Stimulated activated CD4-positive, alpha-beta T cell treated with anti-CD3 and anti-CD28 coated beads, Interleukin-12 subunit alpha, Interleukin-12 subunit beta, amount 100 ng/mL, for 24 hours (primary cell): ENCODE measurements around the gene MKI67.
"Not testable (repeated sequence)": the region's sequence is repeated elsewhere in the genome, so short reads cannot be mapped to it uniquely, and the experiment has no call there.

Source experiments
- DNase-seq, 2 experiments: peaks; one replicate each; pipeline ENCODE4 v3.0.0-alpha.2; 2020; ENCODE audit warnings: low read depth in 2 of 2

Gene MKI67

DNA sequence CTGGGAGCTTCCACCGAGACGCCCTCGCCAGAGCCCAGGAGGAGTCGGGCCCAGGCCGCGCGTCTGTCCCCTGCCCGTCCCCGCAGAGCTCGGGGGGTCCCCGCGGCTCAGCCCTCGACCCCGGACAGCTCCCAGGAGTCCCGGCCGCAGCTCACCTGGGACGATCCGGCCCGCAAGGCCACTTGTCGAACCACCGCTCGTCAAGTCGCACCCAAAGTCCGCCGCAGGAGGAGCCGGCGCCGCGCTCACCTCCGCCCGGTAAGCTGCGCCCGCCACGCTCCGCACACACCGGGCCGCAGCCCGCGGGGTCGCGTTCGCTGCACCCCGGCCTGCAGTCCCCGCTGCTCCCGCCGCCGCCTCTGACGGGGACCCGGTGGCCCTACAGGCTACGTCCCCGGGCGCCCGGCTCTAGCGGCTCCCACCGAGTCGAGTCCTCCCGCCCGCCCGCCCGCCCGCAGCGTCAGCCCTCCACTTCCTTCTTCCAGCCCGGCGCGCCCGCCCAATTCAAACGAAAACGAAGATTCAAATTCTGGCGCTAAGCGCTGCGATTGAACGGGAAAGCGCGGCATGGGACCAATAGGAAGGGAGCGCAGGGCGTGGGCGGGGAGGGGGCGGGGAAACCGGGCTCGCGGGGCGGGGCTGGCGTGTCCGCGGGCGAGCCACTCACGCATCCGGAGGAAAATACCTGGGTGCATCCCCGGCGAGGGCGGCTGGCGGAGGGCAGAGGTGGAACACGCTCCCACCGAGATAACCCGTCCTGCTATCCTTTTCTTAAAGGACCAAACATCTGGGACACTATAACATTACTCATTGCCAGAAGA, at the start of gene MKI67:
Gene MKI67 (minus strand): TSS at position 480 of the 821 bp plus-strand sequence. CDS start 756 bp downstream, outside the sequence.
- peak; percentile 77 to 86 for DNase-seq

- no peak for DNase-seq
Measured at GRCh38 chr10:128174581-128175559, 48.6 kb upstream of the MKI67 start.

DNA sequence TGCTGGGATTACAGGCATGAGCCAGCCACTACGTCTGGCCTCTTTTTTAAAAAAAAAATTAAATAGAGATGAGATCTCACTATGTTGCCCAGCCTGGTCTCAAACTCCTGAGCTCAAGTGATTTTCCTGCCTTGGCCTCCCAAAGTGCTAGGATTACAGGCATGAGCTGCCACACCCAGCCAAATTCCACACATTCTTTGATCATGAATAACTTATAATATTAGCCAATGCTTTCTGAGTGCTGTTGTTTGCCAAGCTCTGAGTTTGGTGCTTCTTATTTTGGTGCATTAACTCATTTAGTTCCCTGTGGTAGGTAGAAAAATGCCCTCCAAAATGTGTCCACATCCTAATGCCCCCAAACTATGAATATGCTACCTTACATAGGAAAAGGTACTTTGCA, 47.2 kb upstream of the MKI67 start:
- DNase-seq, result no peak

- no peak for DNase-seq
Measured at GRCh38 chr10:128172756-128173155, 46.5 kb upstream of the MKI67 start.

DNA sequence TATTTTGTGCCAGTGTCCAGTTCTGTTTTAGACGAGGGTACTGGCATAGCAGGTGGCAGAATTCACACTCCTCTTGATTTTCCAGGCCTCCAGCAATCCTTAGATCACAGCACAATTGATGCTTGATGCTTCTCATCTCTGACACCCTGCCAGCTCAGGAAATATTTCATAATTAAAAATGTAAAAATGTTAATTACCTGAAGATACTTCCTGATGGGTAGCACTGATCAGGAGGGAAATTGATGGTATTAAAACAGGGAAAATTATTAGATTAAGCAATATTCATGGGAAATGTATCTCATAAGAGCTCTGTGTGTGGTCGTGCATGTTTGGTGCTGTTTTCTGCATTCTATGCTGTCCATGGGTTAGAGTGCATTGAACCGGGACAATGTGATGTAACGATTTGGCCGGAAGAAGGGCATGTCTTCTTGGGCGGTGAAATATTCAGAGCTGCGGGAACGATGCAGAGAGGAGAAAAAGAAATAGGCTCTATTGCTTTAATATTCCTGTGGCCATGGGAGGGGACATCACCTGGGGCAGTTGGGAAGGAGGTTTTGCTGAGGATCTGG, 43.7 kb upstream of the MKI67 start:
- no peak for DNase-seq

- no peak for DNase-seq
Measured at GRCh38 chr10:128167926-128168520, 41.8 kb upstream of the MKI67 start.

- not testable (repeated sequence) for DNase-seq
Measured at GRCh38 chr10:128167123-128167522, 40.9 kb upstream of the MKI67 start.

- DNase-seq, result no peak
Measured at GRCh38 chr10:128166151-128166550, 39.9 kb upstream of the MKI67 start.

- no peak for DNase-seq
Measured at GRCh38 chr10:128165536-128165935, 39.3 kb upstream of the MKI67 start.

- DNase-seq, result no peak
Measured at GRCh38 chr10:128163701-128164100, 37.5 kb upstream of the MKI67 start.

DNA sequence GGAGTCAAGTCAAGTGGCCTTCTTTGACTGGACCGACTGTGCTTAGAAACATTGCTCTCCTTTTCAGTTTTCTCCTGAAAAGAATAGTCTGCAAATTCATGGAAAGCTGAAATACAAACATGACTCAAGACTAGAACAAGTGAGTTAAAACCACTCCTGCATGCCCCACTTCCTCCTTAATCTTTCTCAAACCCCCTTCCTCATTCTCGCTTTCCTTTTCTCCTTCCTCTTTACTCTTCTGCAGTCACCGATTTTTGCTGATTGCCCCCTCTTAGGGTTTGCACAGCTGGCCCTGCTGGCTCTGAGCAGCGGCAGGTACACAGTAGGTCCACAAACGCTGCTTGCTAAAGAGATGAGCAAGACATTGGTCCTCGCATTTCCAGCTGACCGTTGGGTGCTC, 34.8 kb upstream of the MKI67 start:
- no peak for DNase-seq

DNA sequence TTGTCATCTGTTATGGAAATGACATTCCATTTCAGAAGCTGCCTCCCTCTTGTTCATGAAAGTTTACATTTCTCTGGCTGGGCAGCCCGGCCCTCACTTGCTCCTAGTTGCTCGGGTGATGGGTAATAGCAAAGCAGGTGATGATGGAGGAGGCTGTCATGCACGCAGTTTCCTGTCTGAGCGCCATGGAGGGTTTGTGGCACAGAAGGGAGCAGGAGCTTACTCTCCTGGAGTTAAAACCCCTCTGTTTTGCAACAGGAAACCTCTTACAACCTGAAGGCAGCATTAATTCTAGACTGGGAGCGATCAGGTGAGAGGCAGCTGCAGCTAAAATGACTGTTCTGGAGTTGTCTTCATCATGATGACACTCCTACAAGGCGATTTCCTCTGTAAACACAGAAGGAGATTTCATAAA, 34.1 kb upstream of the MKI67 start:
- DNase-seq, result no peak

- DNase-seq, result no peak
Measured at GRCh38 chr10:128158021-128158795, 32.0 kb upstream of the MKI67 start.

- DNase-seq, result no peak
Measured at GRCh38 chr10:128156999-128157755, 31.0 kb upstream of the MKI67 start.

DNA sequence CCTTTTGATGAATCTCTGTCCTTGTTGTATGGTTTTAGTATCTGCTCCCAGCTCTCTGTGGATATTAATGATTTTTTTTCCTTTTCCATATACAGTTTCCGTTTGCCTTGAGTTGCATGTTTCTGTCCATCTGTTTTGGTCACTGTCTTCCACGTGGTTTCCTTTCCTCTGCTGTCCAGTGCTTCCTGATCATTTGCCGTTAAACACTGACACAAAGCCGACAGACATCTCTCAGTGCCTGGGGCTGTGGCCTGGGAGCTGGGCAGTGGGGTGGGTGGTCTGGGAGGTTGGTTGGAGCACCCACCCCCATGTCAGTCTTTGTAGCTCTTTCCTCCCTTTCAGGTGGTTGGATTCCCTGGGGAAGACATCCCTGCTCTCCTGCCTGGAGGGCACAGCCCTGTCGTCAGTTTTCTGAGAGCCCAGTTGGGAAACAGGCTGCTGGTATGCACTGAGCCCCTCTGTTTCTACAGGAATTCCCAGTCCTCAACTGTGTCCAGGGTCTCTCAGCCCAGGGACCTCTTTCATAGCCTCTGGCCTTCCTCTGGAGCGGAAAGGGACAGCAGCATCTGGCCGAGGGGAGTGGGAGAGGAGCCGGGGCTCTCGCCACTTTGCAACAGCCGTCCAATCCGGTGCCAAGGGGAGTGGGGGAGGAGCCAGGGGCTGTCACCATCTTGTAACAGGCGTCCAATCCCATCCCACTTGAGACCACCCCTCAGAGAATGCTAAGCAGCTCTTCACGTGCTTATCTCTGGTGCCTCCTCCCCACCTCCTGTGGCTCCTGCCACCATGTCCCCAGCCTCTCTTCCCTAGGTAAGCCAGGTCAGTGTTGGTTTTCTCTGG, 26.7 kb upstream of the MKI67 start:
- DNase-seq, result no peak

DNA sequence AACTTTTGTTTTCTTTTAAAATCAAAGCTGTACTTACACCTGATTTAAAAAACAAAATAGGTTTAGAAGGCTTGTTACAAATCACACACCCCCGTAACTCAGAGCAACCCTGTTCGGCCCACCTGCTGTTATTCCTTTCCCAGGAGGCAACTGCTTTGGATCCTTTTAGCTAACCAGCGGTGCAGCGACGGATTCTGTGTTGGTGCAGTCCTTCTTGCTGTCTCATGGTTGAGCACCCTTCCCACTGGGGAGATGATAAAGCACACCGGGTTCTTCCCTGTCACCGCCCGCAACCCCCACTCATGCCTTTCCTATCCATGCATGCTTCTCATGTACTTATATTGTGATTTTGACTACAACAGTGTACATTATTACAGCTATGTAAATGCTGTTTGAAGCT, 24.8 kb upstream of the MKI67 start:
- no peak for DNase-seq

- DNase-seq, result no peak
Measured at GRCh38 chr10:128150561-128150960, 24.3 kb upstream of the MKI67 start.

GRCh38 chr10:128150045-128150493, 23.8 kb upstream of the MKI67 start:
- DNase-seq, result peak; percentile 46 to 62
